Neuronal stem cell (in vitro differentiated cells): ENCODE results near the gene KLHL5.

ENCODE experiments used
- DNase-seq: peaks from one replicate; pipeline ENCODE4 v3.0.0-alpha.2; 2013; ENCODE audit warnings: low spot score
- H2AFZ ChIP-seq: one replicate; pipeline ENCODE4 v1.6.1; 2013; ENCODE audit warnings: mild to moderate bottlenecking, low read length, inconsistent platforms
- H2AK5ac ChIP-seq: 2 replicates; pipeline ENCODE4 v1.6.1; 2013; ENCODE audit warnings: low read depth, mild to moderate bottlenecking, inconsistent platforms, low read length, moderate library complexity, mixed read lengths
- H2BK120ac ChIP-seq: 2 replicates; pipeline ENCODE4 v1.6.1; 2013; ENCODE audit warnings: low read depth, mild to moderate bottlenecking, inconsistent platforms, low read length, moderate library complexity, mixed read lengths
- H2BK12ac ChIP-seq: one replicate; pipeline ENCODE4 v1.6.1; 2013; ENCODE audit warnings: low read length, inconsistent platforms
- H2BK15ac ChIP-seq: 2 replicates; pipeline ENCODE4 v1.6.1; 2013; ENCODE audit warnings: mild to moderate bottlenecking, low read length, inconsistent platforms, mixed read lengths
- H2BK5ac ChIP-seq: one replicate; pipeline ENCODE4 v1.6.1; 2013; ENCODE audit warnings: inconsistent platforms, mild to moderate bottlenecking, low read length, moderate library complexity
- H3K14ac ChIP-seq: one replicate; pipeline ENCODE4 v1.6.1; 2013; ENCODE audit warnings: low read length, inconsistent platforms
- H3K18ac ChIP-seq: 2 replicates; pipeline ENCODE4 v1.6.1; 2013; ENCODE audit warnings: low read length, inconsistent platforms
- H3K23ac ChIP-seq: 2 replicates; pipeline ENCODE4 v1.6.1; 2013; ENCODE audit warnings: low read depth, mild to moderate bottlenecking, mixed read lengths, low read length, inconsistent platforms; ENCODE audit not compliant: poor library complexity
- H3K27ac ChIP-seq: replicated peaks from 3 replicates; pipeline ENCODE4 v1.5.1; 2013; ENCODE audit warnings: low read length, inconsistent platforms
- H3K27me3 ChIP-seq, 3 experiments: 2 replicates each; pipeline ENCODE4 v1.6.1; 2013; ENCODE audit warnings: low read length in 3 of 3, mild to moderate bottlenecking in 2 of 3, inconsistent platforms in 1 of 3, low read depth in 1 of 3, mixed read lengths in 1 of 3, moderate library complexity in 1 of 3; ENCODE audit not compliant: control insufficient read depth in 3 of 3, insufficient read depth in 3 of 3
- H3K36me3 ChIP-seq, 2 donors: replicated peaks in 1 of 2; 2 replicates each; pipeline ENCODE4 v1.6.1; 2013; ENCODE audit warnings: low read length in 2 of 2; ENCODE audit not compliant: control insufficient read depth in 2 of 2, insufficient read depth in 2 of 2
- H3K4ac ChIP-seq: 2 replicates; pipeline ENCODE4 v1.6.1; 2013; ENCODE audit warnings: inconsistent platforms, mild to moderate bottlenecking, low read length, moderate library complexity
- H3K4me1 ChIP-seq, 2 donors: 1 replicate in 1 of 2; 2 replicates in 1 of 2; pipeline ENCODE4 v1.6.1; 2013; ENCODE audit warnings: low read length in 2 of 2, low read depth in 1 of 2; ENCODE audit not compliant: control insufficient read depth in 2 of 2, insufficient read depth in 1 of 2
- H3K4me2 ChIP-seq: one replicate; pipeline ENCODE4 v1.6.1; 2013; ENCODE audit warnings: mild to moderate bottlenecking, low read length, inconsistent platforms; ENCODE audit not compliant: insufficient read depth, poor library complexity, severe bottlenecking
- H3K4me3 ChIP-seq, 2 donors: 2 replicates each; pipeline ENCODE4 v1.5.1; 2013; ENCODE audit warnings: low read length in 2 of 2, mild to moderate bottlenecking in 2 of 2, inconsistent platforms in 1 of 2, moderate library complexity in 1 of 2
- H3K79me1 ChIP-seq: one replicate; pipeline ENCODE4 v1.6.1; 2013; ENCODE audit warnings: low read depth, mild to moderate bottlenecking, inconsistent platforms, low read length, moderate library complexity
- H3K9ac ChIP-seq: one replicate; pipeline ENCODE4 v1.6.1; 2013; ENCODE audit warnings: mild to moderate bottlenecking, low read depth, low read length, inconsistent platforms; ENCODE audit not compliant: poor library complexity
- H3K9me3 ChIP-seq, 2 donors: replicated peaks in 1 of 2; 2 replicates each; pipeline versions ENCODE3 to v1.6.1; 2013; ENCODE audit warnings: low read length in 2 of 2, mild to moderate bottlenecking in 2 of 2, inconsistent platforms in 1 of 2, low read depth in 1 of 2, mixed read lengths in 1 of 2, moderate library complexity in 1 of 2; ENCODE audit not compliant: control insufficient read depth in 2 of 2, insufficient read depth in 1 of 2
- H4K8ac ChIP-seq: one replicate; pipeline ENCODE4 v1.6.1; 2013; ENCODE audit warnings: low read depth, mild to moderate bottlenecking, inconsistent platforms, low read length, moderate library complexity
- H4K91ac ChIP-seq: one replicate; pipeline ENCODE4 v1.6.1; 2013; ENCODE audit warnings: low read length, low read depth, mild to moderate bottlenecking, inconsistent platforms; ENCODE audit not compliant: poor library complexity
- WGBS, 2 donors: extraction: QIAGEN DNeasy Blood & Tissue Kit; methylation state at CpG; one replicate each; pipeline ENCODE4 v1.1.7; 2013; ENCODE audit warnings: missing lambda C conversion rate in 2 of 2, mixed read lengths in 1 of 2; ENCODE audit not compliant: insufficient read length in 2 of 2, insufficient replicate concordance in 1 of 2; ENCODE audit errors: extremely low coverage in 2 of 2; 5-methylcytosine and 5-hydroxymethylcytosine counted together

The KLHL5 gene

DNA sequence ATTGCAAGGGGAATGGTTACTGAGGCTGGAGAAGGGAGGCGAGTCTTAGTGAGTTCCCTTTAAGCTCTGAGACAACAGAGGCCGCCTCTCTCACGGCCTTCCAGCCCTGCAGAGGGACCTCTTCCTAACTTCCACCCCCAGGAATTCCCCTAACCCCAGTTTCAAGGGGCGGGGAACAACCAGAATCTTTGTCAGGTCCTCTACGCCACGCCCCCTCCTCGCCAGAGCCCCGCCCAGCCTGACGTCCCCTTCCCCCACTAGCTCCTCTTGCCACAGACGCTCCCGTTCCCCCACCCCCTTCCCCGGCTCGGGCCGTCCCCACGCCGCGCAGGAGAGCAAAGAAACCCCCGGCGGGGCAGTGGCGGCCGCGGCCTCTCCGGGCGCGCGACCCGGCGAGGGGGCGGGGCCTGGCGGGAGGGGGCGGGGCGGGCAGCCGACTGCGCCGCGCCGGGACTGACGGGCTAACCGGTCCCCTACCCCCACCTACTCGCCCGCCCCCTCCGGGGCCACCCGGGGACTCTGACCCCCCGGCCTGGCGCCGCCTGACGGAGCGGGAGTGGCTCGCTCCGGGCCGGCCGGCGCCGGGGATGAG is 17.6 kb upstream of the KLHL5 start:
- no peak overlapping the region for H4K8ac ChIP-seq
- no peak overlapping the region for H2BK120ac ChIP-seq
- H3K4me2 ChIP-seq, result peak overlapping the region; percentile 58
- no peaks in the 10 kb centered on the region for H3K36me3 ChIP-seq
- H3K79me1 ChIP-seq, result peaks cover 3% of the 10 kb centered on the region
- no peak overlapping the region for H2BK15ac ChIP-seq
- no peak overlapping the region for H3K23ac ChIP-seq
- no peak overlapping the region for H2AK5ac ChIP-seq
- H3K4me1 ChIP-seq, result peaks cover 3 to 6% of the 10 kb centered on the region in 2 donors
- no peak overlapping the region for H3K9ac ChIP-seq
- peak overlapping the region; percentile 77 for H3K27ac ChIP-seq
- no peak overlapping the region for H2BK12ac ChIP-seq
- peak; percentile 91 for DNase-seq
- H3K4me3 ChIP-seq, result peak overlapping the region; percentile 55 to 97
- H3K9me3 ChIP-seq, result no peaks in the 10 kb centered on the region
- H2BK5ac ChIP-seq, result no peak overlapping the region
- H3K18ac ChIP-seq, result no peak overlapping the region
- H3K27me3 ChIP-seq, result no peaks in the 10 kb centered on the region
- H3K4ac ChIP-seq, result no peak overlapping the region
- WGBS, 2 donors, result no CpG with 5 or more reads among the region's 54 CpGs
- H4K91ac ChIP-seq, result no peak overlapping the region
- H3K14ac ChIP-seq, result peak overlapping the region; percentile 71
- peak overlapping the region; percentile 74 for H2AFZ ChIP-seq

DNA sequence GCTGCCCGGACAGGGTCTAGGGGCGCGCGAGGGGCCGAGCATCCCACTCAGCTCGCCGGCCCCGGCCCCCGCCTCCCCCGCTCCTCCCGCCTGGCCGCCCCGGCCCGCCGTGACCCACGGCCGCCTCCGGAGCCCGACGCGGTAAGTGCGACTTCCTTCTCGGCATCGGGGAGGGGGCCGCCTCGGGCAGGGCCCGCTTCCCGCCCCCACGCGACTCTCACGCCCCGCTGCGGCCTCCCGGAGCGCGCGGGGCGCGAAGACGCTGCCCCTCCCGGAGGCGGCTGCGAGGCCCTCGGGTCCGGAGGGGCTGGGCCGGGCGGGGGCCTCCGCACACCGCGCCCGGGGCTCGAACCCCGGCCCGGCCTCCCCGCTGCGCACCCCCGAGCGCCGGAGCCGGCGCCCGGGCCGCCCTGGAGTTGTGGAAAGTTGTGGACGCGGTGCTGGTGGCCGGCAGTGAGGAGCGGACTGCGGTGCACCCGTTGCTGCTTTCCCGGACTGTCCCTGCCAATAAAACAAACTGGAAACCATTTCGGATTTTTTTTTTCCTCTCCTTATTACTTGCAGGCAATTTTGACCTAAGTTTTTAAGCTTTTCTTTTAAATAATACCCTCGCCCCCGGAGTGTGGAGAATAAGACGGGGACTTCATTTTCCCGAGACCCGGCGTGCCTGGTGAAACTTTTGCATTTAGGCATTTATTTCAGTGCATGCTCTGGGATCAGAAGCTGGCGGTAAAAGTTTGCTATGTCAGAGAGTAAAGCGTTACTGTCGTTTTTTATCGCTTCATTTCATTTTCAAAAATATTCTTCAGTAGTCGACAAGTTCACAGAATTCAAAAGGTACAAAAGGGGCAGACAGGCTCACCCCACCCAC is 16.8 kb upstream of the KLHL5 start:
- Histone ChIP-seq H3K4me2 (peak overlapping the region; percentile 57), H3K27ac (peak overlapping the region; percentile 77), H2BK5ac (peak overlapping the region; percentile 75), H2BK120ac (no peak overlapping the region), H3K14ac (peak overlapping the region; percentile 71), H3K27me3 (no peaks in the 10 kb centered on the region), H3K36me3 (no peaks in the 10 kb centered on the region), H2AFZ (peak overlapping the region; percentile 74), H3K23ac (no peak overlapping the region), H3K79me1 (peaks cover 3% of the 10 kb centered on the region), H2AK5ac (peak overlapping the region; percentile 70), H2BK15ac (no peak overlapping the region), H3K9me3 (no peaks in the 10 kb centered on the region), H3K9ac (peak overlapping the region; percentile 96), H2BK12ac (peak overlapping the region; percentile 41), H4K8ac (no peak overlapping the region), H3K18ac (peak overlapping the region; percentile 98), H3K4me1 (peaks cover 3 to 6% of the 10 kb centered on the region in 2 donors), H4K91ac (no peak overlapping the region), H3K4me3 (peak overlapping the region; percentile 55 to 97), H3K4ac (no peak overlapping the region)
- peak; percentile 11 for DNase-seq
- no CpG with 5 or more reads among the region's 82 CpGs for whole genome bisulfite sequencing, 2 donors

- peak overlapping the region; percentile 74 for H2AFZ ChIP-seq
- no peak overlapping the region for H3K23ac ChIP-seq
- H3K9me3 ChIP-seq, result no peaks in the 10 kb centered on the region
- no CpG with 5 or more reads among the region's 3 CpGs for WGBS, 2 donors
- peak overlapping the region; percentile 55 to 97 for H3K4me3 ChIP-seq
- H3K14ac ChIP-seq, result no peak overlapping the region
- no peaks in the 10 kb centered on the region for H3K36me3 ChIP-seq
- H4K91ac ChIP-seq, result no peak overlapping the region
- no peak overlapping the region for H2AK5ac ChIP-seq
- H3K9ac ChIP-seq, result no peak overlapping the region
- H3K4me1 ChIP-seq, result peaks cover 3 to 6% of the 10 kb centered on the region in 2 donors
- H2BK120ac ChIP-seq, result no peak overlapping the region
- H4K8ac ChIP-seq, result no peak overlapping the region
- peaks cover 3% of the 10 kb centered on the region for H3K79me1 ChIP-seq
- no peak for DNase-seq
- no peak overlapping the region for H3K27ac ChIP-seq
- H3K27me3 ChIP-seq, result no peaks in the 10 kb centered on the region
- H2BK5ac ChIP-seq, result no peak overlapping the region
- H2BK12ac ChIP-seq, result no peak overlapping the region
- H3K4me2 ChIP-seq, result peak overlapping the region; percentile 57
- H3K4ac ChIP-seq, result no peak overlapping the region
- no peak overlapping the region for H2BK15ac ChIP-seq
- no peak overlapping the region for H3K18ac ChIP-seq
Observed at GRCh38 chr4:39045827-39046221, 16.2 kb upstream of the KLHL5 start.

DNA sequence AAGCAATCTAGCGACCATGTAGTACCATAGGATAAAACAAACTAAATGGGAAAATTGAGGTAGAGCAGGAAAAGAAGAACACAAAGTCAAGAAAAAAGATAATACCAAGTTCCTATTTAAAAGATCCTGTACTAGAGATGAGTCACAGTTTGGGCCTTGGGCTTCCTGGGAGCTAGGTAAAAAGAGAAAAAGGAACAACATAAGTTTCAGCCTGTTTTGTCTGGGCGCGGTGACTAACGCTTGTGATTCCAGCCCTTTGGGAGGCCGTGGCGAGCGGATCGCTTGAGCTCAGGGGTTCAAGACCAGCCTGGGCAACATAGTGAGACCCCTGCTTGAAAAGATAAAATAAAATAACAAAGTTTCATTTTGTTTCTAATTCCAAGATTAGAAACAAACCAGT is 15.8 kb upstream of the KLHL5 start:
- Histone ChIP-seq H3K14ac (no peak overlapping the region), H3K4me2 (peak overlapping the region; percentile 23), H3K18ac (no peak overlapping the region), H3K23ac (no peak overlapping the region), H2BK5ac (no peak overlapping the region), H3K79me1 (peaks cover 3% of the 10 kb centered on the region), H3K4me3 (no peak overlapping the region), H3K27ac (no peak overlapping the region), H4K91ac (no peak overlapping the region), H3K9ac (no peak overlapping the region), H2BK15ac (no peak overlapping the region), H2BK120ac (no peak overlapping the region), H3K36me3 (no peaks in the 10 kb centered on the region), H3K4me1 (peaks cover 3 to 6% of the 10 kb centered on the region in 2 donors), H4K8ac (no peak overlapping the region), H2AFZ (no peak overlapping the region), H2BK12ac (no peak overlapping the region), H3K27me3 (no peaks in the 10 kb centered on the region), H3K9me3 (no peaks in the 10 kb centered on the region), H3K4ac (no peak overlapping the region), H2AK5ac (no peak overlapping the region)
- DNase-seq, result no peak
- WGBS, 2 donors, result no CpG with 5 or more reads among the region's 8 CpGs
